GM19468 (cell line): ENCODE data around the gene LRMDA.

Source experiments
- ATAC-seq: cut with Tn5 transposase; IDR thresholded peaks from one replicate; pipeline ENCODE4 v1.9.1; 2021; ENCODE audit warnings: mild to moderate bottlenecking, moderate library complexity, moderate number of reproducible peaks; ENCODE audit not compliant: unreplicated experiment; ENCODE audit errors: extremely low read depth

LRMDA gene

GRCh38 chr10:76549171-76549570 is 1117.7 kb downstream of the LRMDA start:
- no peak for ATAC-seq

- ATAC-seq: no peak
Observed at GRCh38 chr10:76550806-76551205, 1119.4 kb downstream of the LRMDA start.

GRCh38 chr10:76552091-76552873 is 1120.9 kb downstream of the LRMDA start:
- no peak for ATAC-seq

GRCh38 chr10:76553263-76554032 is 1122.0 kb downstream of the LRMDA start:
- ATAC-seq: no peak

GRCh38 chr10:76554033-76554408 is 1122.6 kb downstream of the LRMDA start:
- ATAC-seq: no peak

GRCh38 chr10:76554478-76554877 is 1123.1 kb downstream of the LRMDA start:
- no peak for ATAC-seq

GRCh38 chr10:76555067-76555670 is 1123.7 kb downstream of the LRMDA start:
- ATAC-seq: no peak

- ATAC-seq: no peak
Observed at GRCh38 chr10:76557366-76557765, 1125.9 kb downstream of the LRMDA start.

GRCh38 chr10:76558586-76558985 is 1127.2 kb downstream of the LRMDA start:
- ATAC-seq: no peak

GRCh38 chr10:76558996-76559891 is 1127.8 kb downstream of the LRMDA start:
- no peak for ATAC-seq

- no peak for ATAC-seq
Observed at GRCh38 chr10:76559892-76560220, 1128.4 kb downstream of the LRMDA start.

- ATAC-seq: no peak
Observed at GRCh38 chr10:76560338-76560737, 1128.9 kb downstream of the LRMDA start.

- ATAC-seq: no peak
Observed at GRCh38 chr10:76563286-76563685, 1131.9 kb downstream of the LRMDA start.

- no peak for ATAC-seq
Observed at GRCh38 chr10:76572021-76572420, 1140.6 kb downstream of the LRMDA start.

- no peak for ATAC-seq
Observed at GRCh38 chr10:76576276-76576962, 1145.0 kb downstream of the LRMDA start.

GRCh38 chr10:76577455-76577854 is 1146.0 kb downstream of the LRMDA start:
- ATAC-seq: no peak

- ATAC-seq: no peak
Observed at GRCh38 chr10:76581506-76582256, 1150.3 kb downstream of the LRMDA start.

- ATAC-seq: no peak
Observed at GRCh38 chr10:76582531-76582930, 1151.1 kb downstream of the LRMDA start.

GRCh38 chr10:76583711-76584161 is 1152.3 kb downstream of the LRMDA start:
- ATAC-seq: no peak
